ENCODE results near the gene ZNF79. TPM values are rescaled to one million over a fixed set of nuclear protein-coding genes. Genes with fewer than 3 reads are reported as not detected.

Gene ZNF79
- total and polyA plus RNA-seq, 2 of the 8 experiments (the other 6 are each of a cell fraction or from before 2014, with no cell fraction given): 2.4 to 7.4 TPM

GRCh38 chr9:127396808-127397645, 27.2 kb upstream of the ZNF79 start, which contains the start of gene SLC2A8:
TSS of gene SLC2A8 (plus strand) at chr9:127397169. CDS start at chr9:127397231, 62 bp downstream.
- Histone ChIP-seq H2BK20ac (ENCODE audit: low read length) (no peak within 1 kb of the TSS), H4K20me1 (replicated peaks in 1 of 2; ENCODE audit: control insufficient read depth in 1 of 2, insufficient read depth in 2 of 2, low read length in 2 of 2) (peaks cover 10 to 12% of the 10 kb centered on the region in 2 experiments), H3K23me2 (ENCODE audit: low read depth, low read length) (peaks cover 14% of the 10 kb centered on the region), H3K23ac (ENCODE audit: insufficient read length) (no peak within 1 kb of the TSS), H3K9ac (replicated peaks in 1 of 4; ENCODE audit: extremely low read depth in 1 of 4, low read depth in 3 of 4, low read length in 3 of 4) (peak within 1 kb of the TSS; percentile 51 to 92 (median 67)), H2AK5ac (ENCODE audit: low read depth, low read length) (no peak within 1 kb of the TSS), H3K4me3 (ENCODE audit: extremely low read depth in 1 of 4, insufficient read depth in 2 of 4, low read depth in 3 of 4, low read length in 4 of 4) (peak within 1 kb of the TSS; percentile 68 to 90 (median 80)), H4K5ac (ENCODE audit: insufficient read length, low read depth, low read length) (no peak within 1 kb of the TSS), H3K14ac (ENCODE audit: insufficient read length) (no peak within 1 kb of the TSS), H2BK5ac (ENCODE audit: low read depth, low read length) (no peak within 1 kb of the TSS), H3K27ac (ENCODE audit: low read depth, low read length) (peak within 1 kb of the TSS; percentile 35; the same call in 1 of the 2 replicates), H3K79me1 (ENCODE audit: low read depth, low read length) (peaks cover 3% of the 10 kb centered on the region), H3K36me3 (ENCODE audit: control insufficient read depth in 2 of 4, insufficient read depth in 4 of 4, low read length in 3 of 4) (peaks cover 0 to 5% (median 0%) of the 10 kb centered on the region in 4 experiments; a peak in 3 of 8 replicates), H4K8ac (ENCODE audit: extremely low read depth, insufficient read depth, low read length) (peak within 1 kb of the TSS; percentile 47), H3K4me1 (replicated peaks in 1 of 4; ENCODE audit: control insufficient read depth in 3 of 4, insufficient read depth in 4 of 4, low read length in 3 of 4) (peaks cover 0 to 15% (median 6%) of the 10 kb centered on the region in 4 experiments; a peak in 6 of 7 replicates), H3K27me3 (replicated peaks in 1 of 4; ENCODE audit: control insufficient read depth in 3 of 4, extremely low read depth in 1 of 4, insufficient read depth in 3 of 4, low read length in 3 of 4) (peaks cover 0 to 6% (median 0%) of the 10 kb centered on the region in 4 experiments; a peak in 3 of 7 replicates), H2BK120ac (replicated peaks; ENCODE audit: low read depth, low read length) (no peak within 1 kb of the TSS), H2BK12ac (ENCODE audit: low read depth, low read length) (peak within 1 kb of the TSS; percentile 1; the same call in 1 of the 2 replicates), H3K4me2 (ENCODE audit: insufficient read depth in 1 of 2, low read depth in 2 of 2, low read length in 2 of 2) (peak within 1 kb of the TSS; percentile 87 to 95), H3K18ac (ENCODE audit: extremely low read depth, low read length) (no peak within 1 kb of the TSS; the same call in 1 of the 2 replicates), H3K9me3 (ENCODE audit: insufficient read depth in 2 of 2, low read depth in 1 of 2, low read length in 1 of 2) (no peaks in the 10 kb centered on the region), H3K79me2 (ENCODE audit: control insufficient read depth in 1 of 2, insufficient read depth in 2 of 2, low read length in 2 of 2) (peaks cover 0 to 15% of the 10 kb centered on the region in 2 experiments; a peak in 1 of 4 replicates), H3K56ac (replicated peaks; ENCODE audit: insufficient read length, low read depth, low read length) (no peak within 1 kb of the TSS), H2AFZ (ENCODE audit: low read length) (peak within 1 kb of the TSS; percentile 65; the same call in 1 of the 2 replicates), H3K4ac (replicated peaks; ENCODE audit: insufficient read length, low read depth, low read length) (no peak within 1 kb of the TSS), H2BK15ac (ENCODE audit: low read length) (no peak within 1 kb of the TSS), H4K91ac (replicated peaks; ENCODE audit: insufficient read length, low read length) (no peak within 1 kb of the TSS)
- DNase-seq (ENCODE audit: low read depth in 1 of 2, low spot score in 2 of 2): peak; percentile 97 to 99
- FAIRE-seq: peak; percentile 97
- ChIA-PET CTCF (ENCODE audit: partially characterized antibody) (interaction anchor here (0.6 to 4.8 kb wide), 11 partner anchors 10 to 216 kb away, joined by 3 to 21 read pairs (median 4); partner anchors contain the start of gene ZNF79), POLR2A (ENCODE audit: partially characterized antibody) (interaction anchor here (0.6 to 3.5 kb wide), 12 partner anchors 10 to 173 kb away, joined by 3 to 24 read pairs (median 5); partner anchors contain the start of genes LRSAM1, RPL12 and ZNF79)
- WGBS, 2 experiments (ENCODE audit: extremely low coverage in 1 of 2, insufficient coverage in 1 of 2, insufficient read length in 1 of 2, insufficient replicate concordance in 2 of 2, low coverage in 1 of 2, low lambda C conversion rate in 2 of 2, missing lambda C conversion rate in 1 of 2): 0% methylated on average over 22 of the region's 87 CpGs; no CpG with 5 or more reads in 1 of the 2 experiments
- TF ChIP-seq SP2 (IDR thresholded peaks at IDR 0.05; ENCODE audit: low read length) (peak; percentile 28), MAX (IDR thresholded peaks at IDR 0.05) (peak; percentile 39), CTCF (IDR thresholded peaks at IDR 0.05; ENCODE audit: control extremely low read depth in 1 of 3, insufficient read depth in 1 of 3, low read depth in 1 of 3, low read length in 3 of 3) (0 out of 4 replicates have a peak, but pooled peaks of 1 of the 3 experiments have one; percentile 6), POLR2AphosphoS5 (IDR thresholded peaks at IDR 0.05; ENCODE audit: low read depth, low read length) (0 out of 2 replicates have a peak, but pooled peaks have one; percentile 2), PHF8 (conservative IDR thresholded peaks at IDR 0.05; ENCODE audit: low read depth, low read length) (peak; percentile 71), NANOG (IDR thresholded peaks at IDR 0.05; ENCODE audit: insufficient read depth, low read depth, low read length, poor library complexity, severe bottlenecking) (peak; percentile 86), CHD1 (IDR thresholded peaks at IDR 0.05; ENCODE audit: low read depth, low read length) (no peak)

All from H1 (cell line).